Lung (tissue), 12 donors: ENCODE data around the gene OBSCN. TPM values are rescaled to one million over a fixed set of nuclear protein-coding genes. Genes with fewer than 3 reads are reported as not detected.

ENCODE experiments used
- ATAC-seq: fragments of 200-7000 bp; cut with Tn5 transposase; one replicate; pipeline ENCODE4 v1.9.1; 2020; ENCODE audit warnings: moderate number of reproducible peaks; ENCODE audit not compliant: insufficient read depth, low FRiP score
- DNase-seq, 3 donors: peaks; one replicate each; pipeline ENCODE4 v3.0.0-alpha.2; 2013 to 2017
- H3K27ac ChIP-seq, 2 donors: one replicate each; pipeline ENCODE4 v1.5.1; 2013; ENCODE audit warnings: mild to moderate bottlenecking in 2 of 2, moderate library complexity in 2 of 2, control low read depth in 1 of 2, inconsistent platforms in 1 of 2, low read depth in 1 of 2, low read length in 1 of 2
- H3K27me3 ChIP-seq, 3 donors: one replicate each; pipeline ENCODE4 v1.5.1; 2013; ENCODE audit warnings: low read length in 2 of 3; ENCODE audit not compliant: control insufficient read depth in 3 of 3, insufficient read depth in 3 of 3
- H3K36me3 ChIP-seq, 4 donors: one replicate each; pipeline ENCODE4 v1.5.1; 2013; ENCODE audit warnings: low read length in 4 of 4, mild to moderate bottlenecking in 1 of 4, moderate library complexity in 1 of 4; ENCODE audit not compliant: control insufficient read depth in 4 of 4, insufficient read depth in 4 of 4
- H3K4me1 ChIP-seq, 5 donors: one replicate each; pipeline ENCODE4 v1.5.1; 2013; ENCODE audit warnings: low read length in 5 of 5, mild to moderate bottlenecking in 2 of 5, moderate library complexity in 1 of 5; ENCODE audit not compliant: control insufficient read depth in 5 of 5, insufficient read depth in 5 of 5
- H3K4me3 ChIP-seq: one replicate; pipeline ENCODE4 v1.5.1; 2013; ENCODE audit warnings: mild to moderate bottlenecking, control low read depth, moderate library complexity
- H3K9ac ChIP-seq, 2 donors: one replicate each; pipeline ENCODE4 v1.5.1; 2013; ENCODE audit warnings: low read length in 2 of 2, control low read depth in 1 of 2; ENCODE audit not compliant: insufficient read depth in 1 of 2
- H3K9me3 ChIP-seq, 4 donors: one replicate each; pipeline ENCODE4 v1.5.1; 2013; ENCODE audit warnings: low read length in 3 of 4, mild to moderate bottlenecking in 1 of 4, moderate library complexity in 1 of 4; ENCODE audit not compliant: control insufficient read depth in 4 of 4, insufficient read depth in 3 of 4
- WGBS, 2 donors: extraction: QIAGEN DNeasy Blood & Tissue Kit; methylation state at CpG; one replicate each; pipeline ENCODE4 v1.1.7; 2013; 5-methylcytosine and 5-hydroxymethylcytosine counted together
- polyA plus RNA-seq, 2 donors: library from polyadenylated mRNA; stranded (reverse); fragments of 200-250 nt; gene quantifications; one replicate each; pipeline ENCODE4 v1.2.1, GENCODE V29; 2013
- total RNA-seq, 2 donors: library from RNA; depleted of rRNA in 1 of 2; stranded (reverse); fragments of >200 nt in 1 of 2; gene quantifications; one replicate each; pipeline ENCODE4 v1.2.1, GENCODE V29; 2014 to 2021
- TF ChIP-seq, protein P1 (sequence below): IDR thresholded peaks from 2 replicates; pipeline ENCODE4 v1.5.1; 2012; ENCODE audit warnings: mild to moderate bottlenecking; ENCODE audit errors: control extremely low read depth, extremely low read depth
- donor health status: control.
- donor health status: control.
- donor health status: Bipolar disorder and iron deficiency.
- donor health status: healthy.
- donor health status: DM: yes; HTN: yes; CAD: no.

Gene OBSCN
- total and polyA plus RNA-seq, 4 donors = 5.1 to 47.3 (median 25.4) TPM

DNA sequence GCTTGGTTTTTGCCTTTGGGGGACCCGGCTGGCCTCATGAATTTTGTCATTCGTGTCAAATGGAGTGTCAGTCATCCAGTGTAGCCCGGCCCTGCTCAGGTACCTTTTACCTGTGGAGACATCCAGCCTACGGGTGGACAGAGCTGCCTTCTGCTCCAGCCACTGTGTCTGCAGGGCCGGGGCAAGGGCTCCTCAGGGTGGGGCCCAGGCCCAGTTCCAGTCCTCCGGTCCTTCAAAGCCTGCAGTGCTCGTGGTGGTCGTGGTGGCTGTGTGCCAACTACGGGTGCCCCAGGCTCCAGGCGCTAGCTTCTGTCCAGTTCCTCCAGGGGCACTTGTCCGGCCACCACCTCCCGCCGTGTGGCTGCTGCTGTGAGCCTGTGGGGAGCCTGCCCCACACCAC, 144.0 kb downstream of the OBSCN start:
- no peaks in the 10 kb centered on the region for H3K4me1 ChIP-seq
- no peaks in the 10 kb centered on the region for H3K27me3 ChIP-seq
- TF ChIP-seq, protein P1, sequence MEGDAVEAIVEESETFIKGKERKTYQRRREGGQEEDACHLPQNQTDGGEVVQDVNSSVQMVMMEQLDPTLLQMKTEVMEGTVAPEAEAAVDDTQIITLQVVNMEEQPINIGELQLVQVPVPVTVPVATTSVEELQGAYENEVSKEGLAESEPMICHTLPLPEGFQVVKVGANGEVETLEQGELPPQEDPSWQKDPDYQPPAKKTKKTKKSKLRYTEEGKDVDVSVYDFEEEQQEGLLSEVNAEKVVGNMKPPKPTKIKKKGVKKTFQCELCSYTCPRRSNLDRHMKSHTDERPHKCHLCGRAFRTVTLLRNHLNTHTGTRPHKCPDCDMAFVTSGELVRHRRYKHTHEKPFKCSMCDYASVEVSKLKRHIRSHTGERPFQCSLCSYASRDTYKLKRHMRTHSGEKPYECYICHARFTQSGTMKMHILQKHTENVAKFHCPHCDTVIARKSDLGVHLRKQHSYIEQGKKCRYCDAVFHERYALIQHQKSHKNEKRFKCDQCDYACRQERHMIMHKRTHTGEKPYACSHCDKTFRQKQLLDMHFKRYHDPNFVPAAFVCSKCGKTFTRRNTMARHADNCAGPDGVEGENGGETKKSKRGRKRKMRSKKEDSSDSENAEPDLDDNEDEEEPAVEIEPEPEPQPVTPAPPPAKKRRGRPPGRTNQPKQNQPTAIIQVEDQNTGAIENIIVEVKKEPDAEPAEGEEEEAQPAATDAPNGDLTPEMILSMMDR = no peak
- peaks cover 0 to 11% (median 2%) of the 10 kb centered on the region in 4 donors for H3K36me3 ChIP-seq
- H3K9ac ChIP-seq = no peak overlapping the region
- DNase-seq (no peak), ATAC-seq (no peak)
- H3K27ac ChIP-seq = no peak overlapping the region
- WGBS, 2 donors = 90 to 94% methylated on average over 13 of the region's 13 CpGs
- no peak overlapping the region for H3K4me3 ChIP-seq
- no peaks in the 10 kb centered on the region for H3K9me3 ChIP-seq

DNA sequence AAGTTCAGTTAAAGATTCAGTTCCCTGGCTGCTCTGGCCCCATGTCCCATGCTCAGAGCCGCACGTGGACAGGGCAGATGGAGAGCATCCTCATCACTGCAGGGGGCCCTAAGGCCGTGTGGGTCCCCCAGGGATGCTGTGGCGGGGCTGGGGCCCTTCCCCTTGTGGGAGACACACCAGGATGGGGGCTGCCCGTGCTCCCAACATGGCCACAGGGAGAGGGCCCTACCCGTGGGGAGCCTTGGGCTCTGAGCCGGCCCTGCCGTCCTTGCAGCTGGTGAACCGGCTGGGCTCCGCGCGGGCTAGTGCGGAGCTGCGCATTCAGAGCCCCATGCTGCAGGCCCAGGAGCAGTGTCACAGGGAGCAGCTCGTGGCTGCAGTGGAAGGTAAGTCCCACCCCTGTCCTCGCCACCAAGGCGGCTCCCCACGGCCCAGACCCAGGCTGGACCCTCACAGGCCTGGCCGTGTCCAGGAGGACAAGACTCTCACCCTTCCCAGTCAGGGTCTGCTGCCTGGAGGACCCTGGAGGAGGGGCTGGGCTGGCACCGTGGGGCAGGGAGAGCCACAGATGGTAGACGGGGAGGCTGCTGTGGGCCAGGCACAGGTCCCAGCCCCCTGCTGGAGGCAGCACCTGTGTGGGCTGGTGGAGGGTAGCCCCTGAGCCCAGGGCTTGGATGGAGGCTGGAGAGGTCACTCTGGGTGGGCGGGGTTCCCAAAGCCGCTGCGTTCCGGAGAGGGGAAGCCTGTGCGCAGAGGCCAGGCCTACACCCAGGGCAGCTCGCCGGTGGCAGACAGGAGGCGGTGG, 145.0 kb downstream of the OBSCN start:
- 93 to 94% methylated on average over 27 to 29 of the region's 29 CpGs for WGBS, 2 donors
- H3K27ac ChIP-seq = no peak overlapping the region
- TF ChIP-seq, protein P1 = no peak
- no peak for DNase-seq
- H3K9ac ChIP-seq = no peak overlapping the region
- H3K4me1 ChIP-seq = no peaks in the 10 kb centered on the region
- H3K36me3 ChIP-seq = peaks cover 0 to 11% (median 2%) of the 10 kb centered on the region in 4 donors
- H3K27me3 ChIP-seq = no peaks in the 10 kb centered on the region
- no peak overlapping the region for H3K4me3 ChIP-seq
- H3K9me3 ChIP-seq = no peaks in the 10 kb centered on the region
- no peak for ATAC-seq

DNA sequence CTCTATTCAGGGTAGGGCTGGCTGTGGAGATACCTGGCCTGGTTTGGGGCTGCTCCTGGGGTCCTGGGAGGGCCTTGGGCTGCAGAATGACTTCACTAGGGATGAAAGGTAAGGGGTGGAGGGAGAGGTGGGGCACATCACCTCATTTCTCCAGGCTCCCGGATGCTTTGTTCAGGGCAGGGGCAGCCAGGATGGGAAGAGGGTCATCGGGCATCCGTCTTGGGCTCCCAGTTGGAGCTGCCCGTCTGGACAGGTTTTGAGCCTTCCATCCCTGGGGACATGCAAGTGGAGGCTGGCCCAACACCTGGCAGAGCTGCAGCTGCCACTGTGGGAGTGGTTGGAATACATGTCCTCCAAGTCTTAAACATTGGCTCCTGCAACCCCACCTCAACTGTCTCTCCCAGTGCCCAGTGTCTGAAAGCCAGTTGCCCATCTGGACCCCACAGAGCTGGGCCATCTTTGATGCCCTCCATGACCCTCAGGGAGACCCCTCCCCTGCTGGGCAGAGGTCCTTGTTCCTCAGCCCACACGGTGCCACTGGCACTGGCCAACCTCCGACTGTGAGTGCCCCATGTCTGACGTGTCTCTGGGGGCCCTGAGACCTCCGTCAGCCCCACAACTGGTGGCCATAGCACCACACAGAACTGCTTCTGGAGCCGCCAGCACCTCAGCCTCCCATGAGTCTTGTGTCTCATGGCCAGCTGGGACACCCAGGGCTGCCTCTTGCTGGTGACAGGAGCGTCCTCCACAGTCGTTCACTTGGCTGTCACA, 145.9 kb downstream of the OBSCN start:
- no peaks in the 10 kb centered on the region for H3K27me3 ChIP-seq
- DNase-seq (no peak), ATAC-seq (no peak)
- H3K36me3 ChIP-seq = peaks cover 0 to 11% (median 2%) of the 10 kb centered on the region in 4 donors
- TF ChIP-seq, protein P1 = no peak
- H3K4me3 ChIP-seq = no peak overlapping the region
- 89 to 96% methylated on average over 11 of the region's 11 CpGs for WGBS, 2 donors
- no peaks in the 10 kb centered on the region for H3K9me3 ChIP-seq
- H3K4me1 ChIP-seq = no peaks in the 10 kb centered on the region
- no peak overlapping the region for H3K27ac ChIP-seq
- no peak overlapping the region for H3K9ac ChIP-seq
